Measurements from ENCODE around the gene TNFRSF18.

Gene TNFRSF18

DNA sequence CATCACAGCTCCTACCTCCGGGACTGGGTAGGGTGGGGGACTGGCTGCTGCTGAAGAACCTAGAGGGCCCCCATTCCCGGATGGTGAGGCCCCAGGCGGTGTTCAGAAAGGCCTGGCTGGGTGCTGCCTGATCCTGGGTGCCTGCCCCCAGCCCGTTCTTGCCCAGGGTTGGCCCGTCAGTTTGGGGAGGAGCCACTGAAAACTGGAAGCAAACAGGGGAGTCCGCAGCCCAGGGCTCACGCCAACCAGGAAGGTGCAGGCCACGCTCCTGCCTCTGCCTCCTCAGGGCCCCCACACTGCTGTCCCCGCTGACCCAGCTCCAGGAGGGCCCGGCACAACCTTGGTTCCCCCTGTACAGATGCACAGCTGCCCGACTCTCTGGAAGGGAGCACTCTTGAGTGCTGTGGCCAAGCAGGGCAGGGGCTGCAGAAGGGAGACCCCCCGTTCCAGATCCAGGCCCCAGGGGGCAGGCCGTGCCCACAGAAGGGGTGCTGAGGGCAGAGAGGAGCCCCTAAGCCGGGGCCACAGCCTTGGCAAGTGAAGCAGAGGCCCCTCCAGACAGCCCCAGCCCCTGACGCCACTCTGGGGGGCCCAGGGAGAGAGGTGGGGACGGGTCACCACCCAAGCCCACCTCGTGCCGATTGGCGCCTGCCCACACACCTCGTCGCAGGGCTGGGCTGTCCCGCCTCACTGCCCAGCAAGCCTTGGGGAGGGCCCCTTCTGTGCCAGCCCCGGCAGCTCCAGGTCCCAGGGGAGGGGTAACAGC is 34.6 kb upstream of the TNFRSF18 start:
- DNase-seq (ENCODE audit: extremely low read depth in 1 of 2, low read depth in 1 of 2) = no peak

DNA sequence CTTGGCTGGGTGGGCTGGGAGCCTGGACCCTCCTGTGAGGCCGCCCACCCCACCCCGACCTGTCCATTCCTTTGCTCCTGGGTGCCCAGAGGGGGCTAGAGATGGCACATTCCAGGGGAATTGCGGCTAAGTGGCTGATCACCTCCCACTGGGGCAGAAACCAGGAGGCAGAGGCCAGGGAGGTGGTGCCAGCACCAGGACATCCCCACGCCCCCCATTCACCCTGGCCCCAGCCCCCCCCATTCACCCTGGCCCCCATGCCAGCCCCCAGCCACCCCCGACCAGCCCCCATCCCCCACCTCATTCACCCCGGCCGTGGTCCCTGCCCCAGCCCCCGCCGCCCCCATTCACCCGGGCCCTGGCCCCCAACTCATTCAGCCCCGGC is 33.9 kb upstream of the TNFRSF18 start:
- no peak for DNase-seq (ENCODE audit: extremely low read depth in 1 of 2, low read depth in 1 of 2)

DNA sequence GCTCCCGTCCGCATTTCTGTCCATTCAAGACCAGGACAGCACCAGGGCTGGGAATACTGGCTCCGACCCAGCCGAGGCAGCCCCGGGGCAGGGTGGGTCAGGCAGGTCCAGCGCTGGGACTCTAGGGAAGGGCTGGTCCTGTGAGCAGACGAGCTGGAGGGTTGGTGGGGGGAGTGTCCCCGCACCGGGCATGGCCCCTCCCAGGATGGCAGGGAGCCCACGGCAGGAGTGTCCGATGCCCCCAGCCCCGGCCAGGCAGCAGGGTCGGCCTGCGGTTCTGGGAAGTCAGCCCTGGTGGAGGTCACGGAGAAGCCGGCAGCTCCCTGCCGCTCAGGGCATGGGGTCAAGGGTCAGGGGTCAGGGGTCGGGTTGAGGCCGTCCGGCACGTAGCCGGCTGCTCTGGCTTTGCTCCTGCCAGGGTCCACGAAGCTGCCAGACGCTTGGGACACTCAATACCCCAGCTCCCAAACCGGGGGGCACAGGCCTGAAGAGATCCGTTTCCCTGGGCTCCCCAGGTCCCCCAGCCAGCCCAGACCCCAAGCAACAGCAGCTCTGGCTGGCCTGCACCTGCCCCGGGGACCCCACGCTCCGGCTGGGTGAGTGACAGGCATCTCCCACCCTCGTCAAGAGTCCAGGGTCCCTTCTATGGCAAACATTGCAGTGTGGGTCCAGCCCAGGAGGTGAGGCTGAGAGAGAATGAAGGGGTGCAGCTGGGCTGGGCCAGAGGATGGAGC is 33.4 kb upstream of the TNFRSF18 start:
- DNase-seq (ENCODE audit: extremely low read depth in 1 of 2, low read depth in 1 of 2) = no peak

DNA sequence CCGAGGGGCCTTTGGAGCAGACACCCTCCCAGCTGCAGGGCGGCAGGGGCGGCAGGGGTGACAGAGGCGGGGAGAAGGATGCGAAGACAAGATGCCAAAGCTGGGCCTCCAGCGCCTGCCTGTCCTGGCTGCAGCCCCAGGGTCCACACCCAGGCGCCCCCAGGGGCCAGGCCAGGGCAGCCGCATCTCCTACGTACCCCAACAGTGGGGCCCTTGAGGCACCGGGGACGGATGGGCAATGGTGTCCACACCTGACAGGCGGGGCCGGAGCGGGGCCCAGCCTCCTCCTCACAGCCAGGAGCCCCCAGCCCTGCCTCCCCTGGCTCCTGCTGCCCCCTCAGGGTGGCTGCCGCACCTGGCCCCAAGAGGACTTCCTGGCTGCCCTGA is 32.8 kb upstream of the TNFRSF18 start:
- DNase-seq (ENCODE audit: extremely low read depth in 1 of 2, low read depth in 1 of 2) = no peak

DNA sequence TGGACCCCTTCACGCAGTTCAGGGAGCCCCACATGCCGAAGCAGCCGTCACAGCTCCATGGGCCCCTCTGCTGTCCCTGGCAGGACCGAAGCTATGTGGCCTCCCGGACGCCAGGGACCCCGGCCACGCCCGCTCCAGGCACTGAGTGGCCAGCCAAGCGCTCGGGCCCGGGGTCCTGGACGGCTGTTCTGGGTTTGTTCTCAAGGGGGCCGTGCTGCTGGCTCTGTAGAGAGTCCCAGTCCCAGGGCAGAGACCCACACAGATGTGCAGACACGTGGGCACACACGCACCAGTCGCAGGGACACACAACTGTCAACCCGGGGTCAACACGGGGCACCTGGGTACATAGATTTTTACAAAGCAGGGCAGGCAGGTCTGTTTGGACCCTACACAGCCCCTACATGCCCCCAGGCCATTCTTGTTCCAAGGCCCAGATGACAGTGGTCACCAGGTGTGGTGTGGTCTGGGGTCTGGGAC is 32.3 kb upstream of the TNFRSF18 start:
- no peak for DNase-seq (ENCODE audit: extremely low read depth in 1 of 2, low read depth in 1 of 2)

DNA sequence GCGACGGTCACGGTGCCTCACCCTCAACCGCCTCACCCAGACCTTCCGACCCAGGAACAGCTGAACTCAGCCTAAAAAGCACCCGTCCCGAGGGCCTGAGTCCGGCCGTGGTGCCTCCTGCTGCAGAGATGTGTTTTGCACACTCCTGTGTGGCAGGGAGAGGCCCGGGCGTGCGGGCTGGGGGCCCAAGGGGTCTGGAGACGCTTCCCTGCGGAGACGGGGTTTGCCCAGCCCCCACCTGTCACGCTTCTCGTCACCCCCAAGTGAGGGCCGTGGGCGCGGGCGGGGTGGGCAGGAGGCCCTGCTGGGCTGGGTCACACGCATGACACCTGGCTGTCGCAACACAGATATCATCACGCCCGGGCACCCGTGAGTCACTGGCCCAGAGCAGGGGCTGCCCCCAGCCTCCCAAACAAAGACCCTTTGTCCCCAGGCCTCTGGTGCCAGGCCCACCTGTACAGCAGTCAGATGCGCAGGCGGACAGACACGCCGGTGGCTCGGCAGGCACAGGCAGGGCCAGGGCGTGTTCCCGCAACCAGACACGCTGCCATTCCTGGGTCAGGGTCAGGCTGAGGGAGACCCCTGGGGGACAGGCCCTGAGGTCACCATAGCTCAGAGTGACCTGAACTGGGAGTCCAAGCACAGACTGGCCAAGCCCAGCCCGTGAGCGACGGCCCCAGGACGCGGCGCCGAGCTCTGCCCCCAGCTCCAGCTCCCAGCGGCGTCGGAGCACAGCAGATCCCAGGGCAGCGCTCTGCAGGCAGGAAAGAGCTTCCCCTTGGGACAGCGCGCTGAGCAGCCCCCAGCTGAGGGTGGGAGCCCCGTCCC is 31.7 kb upstream of the TNFRSF18 start:
- DNase-seq (ENCODE audit: extremely low read depth in 1 of 2, low read depth in 1 of 2) = no peak

DNA sequence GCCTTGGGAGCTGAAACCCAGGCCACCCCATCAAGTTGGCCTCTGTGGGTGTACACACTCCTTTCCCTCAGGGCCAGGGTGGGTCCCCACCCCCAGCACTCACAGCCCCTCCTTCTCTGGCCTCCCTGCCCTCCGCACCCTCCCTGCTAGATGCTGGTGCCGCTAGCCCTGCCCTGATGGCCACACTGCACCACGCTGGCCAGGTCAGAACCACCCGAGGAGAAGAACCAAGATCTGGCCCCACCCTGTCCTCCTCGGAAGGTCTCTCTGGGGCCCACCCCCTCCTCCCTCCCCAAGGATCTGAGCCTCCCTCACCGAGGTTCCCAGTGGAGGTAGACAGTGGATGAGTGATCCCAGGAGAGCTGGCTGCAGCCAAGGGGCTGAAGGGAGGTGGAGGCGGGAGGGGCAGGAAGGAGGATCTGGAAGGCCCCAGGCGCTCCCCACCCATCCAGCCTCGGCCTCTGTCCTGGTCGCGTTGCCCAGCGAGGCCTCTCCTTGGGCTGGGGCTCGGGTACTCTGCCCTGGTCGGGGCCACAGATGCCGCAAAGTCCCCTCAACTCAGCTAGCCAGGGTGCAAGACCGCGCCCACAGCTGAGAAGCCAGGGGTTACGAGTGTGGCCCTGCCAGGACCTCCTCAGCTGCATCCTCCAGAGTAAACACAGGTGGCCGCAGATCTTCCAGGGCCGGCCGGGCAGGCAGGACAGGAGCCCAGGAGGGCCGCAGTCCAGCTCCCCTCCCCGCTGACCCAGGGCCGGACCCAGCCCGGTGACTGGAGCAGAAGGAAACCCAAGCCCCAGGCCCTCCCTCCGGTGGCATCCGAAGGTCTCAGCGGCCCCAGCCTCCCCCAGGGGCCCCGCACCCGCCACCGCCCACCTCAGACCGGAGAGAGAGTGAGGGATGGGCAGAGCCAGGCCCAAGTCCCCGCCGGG is 30.8 kb upstream of the TNFRSF18 start:
- no peak for DNase-seq (ENCODE audit: extremely low read depth in 1 of 2, low read depth in 1 of 2)

DNA sequence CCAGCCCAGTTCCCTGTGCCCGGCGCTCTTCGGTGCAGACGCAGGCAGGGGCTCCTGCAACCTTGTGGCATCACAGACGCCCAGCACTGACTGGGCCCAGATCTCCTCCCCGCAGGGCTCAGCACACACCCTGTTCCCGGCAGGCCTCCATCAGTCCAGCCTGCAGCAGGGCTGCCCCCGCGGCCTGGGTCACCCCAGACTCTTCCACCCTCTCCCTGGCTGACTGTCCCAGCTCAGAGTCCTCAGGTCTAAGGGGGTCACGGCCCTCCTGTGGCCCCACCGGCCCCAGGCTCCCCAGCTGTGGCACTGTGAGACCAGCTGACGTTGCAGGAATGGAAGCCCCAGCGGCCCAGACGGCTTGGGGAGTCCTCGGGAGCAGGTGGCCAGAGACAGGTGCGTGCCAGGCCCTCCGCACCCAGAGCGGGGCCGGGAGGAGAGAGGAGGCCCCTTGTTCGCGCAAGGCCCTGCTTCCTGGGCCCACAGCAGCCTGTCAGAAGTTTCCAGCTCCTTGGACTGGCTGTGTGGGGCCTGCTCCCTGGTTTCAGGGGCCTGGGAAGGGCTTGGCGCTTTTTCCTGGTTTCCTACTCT is 29.9 kb upstream of the TNFRSF18 start:
- DNase-seq (ENCODE audit: extremely low read depth in 1 of 2, low read depth in 1 of 2) = no peak

DNA sequence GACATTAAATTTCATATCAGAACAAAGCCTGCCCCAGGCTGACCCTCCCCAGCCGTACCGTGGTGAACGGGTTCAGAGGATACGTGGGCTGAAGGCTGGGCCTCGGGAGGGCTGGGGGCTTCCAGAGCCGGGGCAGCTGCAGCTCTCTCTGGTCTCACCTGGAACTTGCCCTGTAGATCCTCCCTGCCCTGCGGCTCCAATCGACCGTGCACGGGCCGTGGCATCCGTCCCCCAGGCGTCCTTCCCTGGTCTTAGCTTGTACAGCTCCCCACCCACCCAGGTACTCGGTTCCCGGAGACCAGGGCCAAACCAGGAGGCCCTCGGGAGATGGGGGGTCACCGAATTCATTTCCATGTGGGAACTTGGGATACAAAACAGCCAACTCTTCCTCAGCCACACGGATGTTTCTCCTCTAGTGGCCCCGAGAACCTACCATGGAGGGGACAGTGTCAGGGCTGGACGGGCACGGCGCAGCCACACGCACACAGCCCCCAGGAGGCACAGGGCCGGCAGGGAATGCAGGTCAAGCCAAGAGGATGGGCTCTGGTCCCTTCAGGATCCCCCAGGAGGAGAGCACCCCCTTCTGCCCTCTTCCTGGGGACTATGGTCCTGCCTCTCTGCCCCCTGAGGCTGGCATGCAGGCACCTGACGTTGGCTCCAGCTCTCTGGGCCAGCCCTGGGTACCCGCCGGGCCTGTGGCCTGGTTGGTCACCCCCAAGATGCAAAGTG is 28.8 kb upstream of the TNFRSF18 start:
- DNase-seq (ENCODE audit: extremely low read depth in 1 of 2, low read depth in 1 of 2) = no peak

DNA sequence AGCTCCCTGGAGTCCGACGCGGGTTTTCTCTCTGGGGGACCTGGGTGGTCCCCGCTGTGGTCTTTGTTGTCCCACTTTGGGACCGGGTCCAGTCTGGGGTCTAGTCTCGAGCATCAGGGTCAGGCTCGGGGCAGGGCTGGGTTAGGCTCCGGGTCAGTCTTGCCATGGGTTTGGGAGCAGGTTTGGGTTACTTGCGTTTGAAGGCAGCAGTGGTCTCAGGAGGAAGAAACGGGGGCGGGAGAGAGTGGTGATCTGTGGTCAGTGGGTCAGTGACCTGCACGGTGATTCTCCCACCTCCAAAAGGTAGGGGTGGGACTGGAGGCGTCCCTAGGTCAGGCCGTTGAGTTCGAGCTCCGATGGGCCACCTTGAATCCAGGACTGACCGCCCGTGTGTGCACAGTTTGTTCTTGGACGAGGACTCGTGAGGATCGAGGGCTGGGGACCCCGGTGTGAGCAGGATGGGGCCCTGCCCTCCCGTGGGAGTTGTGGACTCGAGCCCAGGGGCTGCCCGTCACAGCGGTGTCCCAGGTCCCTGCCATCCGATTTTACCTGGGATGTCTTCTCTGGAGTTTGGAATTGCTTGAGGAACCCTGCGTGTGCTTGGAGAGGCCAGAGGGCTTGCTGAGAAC is 27.9 kb upstream of the TNFRSF18 start:
- DNase-seq (ENCODE audit: extremely low read depth in 1 of 2, low read depth in 1 of 2) = no peak

DNA sequence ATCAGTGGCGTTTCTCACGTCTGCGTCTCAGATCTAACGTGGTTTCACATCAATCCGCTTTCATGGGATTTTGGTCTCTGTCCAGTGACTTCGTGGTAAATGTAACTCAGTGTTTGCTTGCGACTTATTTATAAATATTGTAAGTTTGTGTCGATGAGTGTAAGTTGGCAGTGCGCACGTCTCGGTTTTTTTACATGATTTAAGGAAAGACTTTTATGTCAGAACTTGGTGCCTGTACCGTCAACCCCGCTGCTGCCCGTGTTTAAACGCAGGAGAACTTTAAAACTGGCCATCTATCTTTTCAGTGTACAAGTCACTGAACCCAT is 27.1 kb upstream of the TNFRSF18 start:
- DNase-seq (ENCODE audit: extremely low read depth in 1 of 2, low read depth in 1 of 2) = no peak

DNA sequence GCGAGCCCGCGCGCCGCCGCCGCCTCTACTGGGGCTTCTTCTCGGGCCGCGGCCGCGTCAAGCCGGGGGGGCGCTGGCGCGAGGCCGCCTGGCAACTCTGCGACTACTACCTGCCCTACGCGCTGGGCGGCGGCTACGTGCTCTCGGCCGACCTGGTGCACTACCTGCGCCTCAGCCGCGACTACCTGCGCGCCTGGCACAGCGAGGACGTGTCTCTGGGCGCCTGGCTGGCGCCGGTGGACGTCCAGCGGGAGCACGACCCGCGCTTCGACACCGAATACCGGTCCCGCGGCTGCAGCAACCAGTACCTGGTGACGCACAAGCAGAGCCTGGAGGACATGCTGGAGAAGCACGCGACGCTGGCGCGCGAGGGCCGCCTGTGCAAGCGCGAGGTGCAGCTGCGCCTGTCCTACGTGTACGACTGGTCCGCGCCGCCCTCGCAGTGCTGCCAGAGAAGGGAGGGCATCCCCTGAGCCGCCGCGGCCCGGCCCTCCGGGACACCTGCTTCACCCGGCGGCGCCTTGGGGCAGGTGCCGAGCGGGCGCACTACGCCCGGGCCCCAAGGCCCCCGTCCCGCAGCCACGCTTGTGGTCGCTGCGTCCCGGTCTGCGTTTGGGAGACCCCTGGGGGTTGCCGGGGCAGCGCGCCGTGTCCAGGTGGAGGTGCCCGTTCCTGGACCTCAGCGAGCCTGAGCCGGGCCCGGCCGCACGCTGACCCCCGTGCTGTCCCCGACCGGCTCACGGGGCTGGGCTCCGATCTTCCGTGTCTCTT is 26.6 kb upstream of the TNFRSF18 start:
- no peak for DNase-seq (ENCODE audit: extremely low read depth in 1 of 2, low read depth in 1 of 2)

DNA sequence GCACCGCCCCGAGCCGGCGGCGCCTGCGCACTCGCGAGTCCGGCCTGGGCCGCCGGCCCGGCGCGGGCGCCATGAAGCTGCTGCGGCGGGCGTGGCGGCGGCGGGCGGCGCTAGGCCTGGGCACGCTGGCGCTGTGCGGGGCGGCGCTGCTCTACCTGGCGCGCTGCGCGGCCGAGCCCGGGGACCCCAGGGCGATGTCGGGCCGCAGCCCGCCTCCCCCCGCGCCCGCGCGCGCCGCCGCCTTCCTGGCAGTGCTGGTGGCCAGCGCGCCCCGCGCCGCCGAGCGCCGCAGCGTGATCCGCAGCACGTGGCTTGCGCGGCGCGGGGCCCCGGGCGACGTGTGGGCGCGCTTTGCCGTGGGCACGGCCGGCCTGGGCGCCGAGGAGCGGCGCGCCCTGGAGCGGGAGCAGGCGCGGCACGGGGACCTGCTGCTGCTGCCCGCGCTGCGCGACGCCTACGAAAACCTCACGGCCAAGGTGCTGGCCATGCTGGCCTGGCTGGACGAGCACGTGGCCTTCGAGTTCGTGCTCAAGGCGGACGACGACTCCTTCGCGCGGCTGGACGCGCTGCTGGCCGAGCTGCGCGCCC is 25.9 kb upstream of the TNFRSF18 start, which contains the start of gene B3GALT6:
B3GALT6 (plus strand) TSS at position 30 of the 588 bp plus-strand sequence; CDS start at position 72, 42 bp downstream.
- DNase-seq (ENCODE audit: extremely low read depth in 1 of 2, low read depth in 1 of 2) = no peak

DNA sequence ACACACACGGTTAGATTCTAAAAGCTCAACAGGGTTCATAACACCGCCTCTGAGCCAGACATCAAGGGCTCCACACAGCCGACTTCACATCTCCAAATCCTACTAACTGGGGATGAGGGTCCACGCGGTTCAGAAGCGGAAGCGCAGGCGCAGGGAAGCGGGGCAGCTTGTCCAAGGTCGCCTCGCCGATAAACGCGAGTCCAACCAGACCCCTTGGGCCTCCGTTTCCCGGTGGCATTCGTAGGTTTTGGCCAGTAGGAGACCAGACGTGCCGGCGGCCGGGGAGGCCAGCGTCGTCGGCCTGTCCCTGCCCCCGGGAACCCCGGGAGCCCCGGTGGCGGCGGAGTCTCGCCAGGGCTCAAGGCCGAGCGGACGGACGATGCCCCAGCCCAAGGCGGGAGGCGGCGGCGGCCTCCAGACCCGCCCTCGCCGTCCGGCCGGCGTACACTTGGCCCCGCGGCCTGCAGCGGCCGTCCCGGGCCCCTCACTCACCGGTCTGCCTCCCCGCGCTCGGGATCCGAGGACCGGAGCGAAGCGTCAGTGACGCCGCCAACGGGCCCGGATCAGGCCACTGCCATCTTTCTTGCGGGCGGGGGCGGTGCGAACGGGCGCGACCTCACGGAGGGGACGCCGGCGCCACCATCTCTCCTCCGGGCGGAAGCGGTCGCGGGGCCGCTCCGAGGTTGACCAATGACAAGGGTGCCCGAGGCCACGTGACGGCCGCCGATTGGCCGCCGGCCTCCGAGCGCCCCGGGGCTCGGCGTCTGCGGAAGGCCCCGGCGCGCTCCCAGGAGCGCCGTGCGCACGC is 25.2 kb upstream of the TNFRSF18 start, which contains the start of gene SDF4:
SDF4 (minus strand) TSS at position 602 of the 808 bp plus-strand sequence. CDS start 3,229 bp downstream, outside the sequence.
- DNase-seq (ENCODE audit: extremely low read depth in 1 of 2, low read depth in 1 of 2) = peak; percentile 89 to 96

DNA sequence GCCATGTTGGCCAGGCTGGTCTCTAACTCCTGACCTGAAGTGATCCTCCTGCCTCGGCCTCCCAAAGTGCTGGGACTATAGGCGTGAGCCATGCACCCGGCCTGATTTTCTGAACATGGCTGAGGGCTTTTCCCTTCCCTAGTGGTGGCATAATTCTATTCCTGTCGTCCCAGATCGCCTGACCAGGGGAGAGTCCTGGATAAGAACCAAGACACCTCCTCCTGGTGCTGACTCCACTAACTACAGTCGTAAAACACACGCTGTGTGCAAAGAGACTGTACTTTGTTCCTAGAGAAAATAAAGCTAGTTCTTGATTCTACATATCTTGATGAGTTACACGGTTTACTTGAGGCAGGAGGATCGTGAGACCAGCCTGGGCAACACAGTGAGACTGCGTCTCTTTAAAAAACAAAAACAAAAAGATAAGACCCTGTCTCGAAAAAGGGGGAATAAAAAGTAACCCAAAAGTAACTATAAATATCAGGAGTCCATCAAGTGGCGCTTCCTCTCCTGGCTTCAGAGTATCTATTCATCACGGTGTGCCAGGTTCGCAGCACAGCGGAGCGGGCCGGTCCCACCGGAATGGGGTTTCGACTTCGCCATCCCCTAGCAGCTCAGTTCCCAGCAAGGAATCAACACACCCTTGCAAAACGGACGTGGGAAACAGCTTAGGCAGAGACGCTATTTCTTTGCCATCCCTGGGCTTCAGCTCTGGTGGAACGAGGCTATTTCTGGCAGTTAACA is 24.4 kb upstream of the TNFRSF18 start:
- no peak for DNase-seq (ENCODE audit: extremely low read depth in 1 of 2, low read depth in 1 of 2)

DNA sequence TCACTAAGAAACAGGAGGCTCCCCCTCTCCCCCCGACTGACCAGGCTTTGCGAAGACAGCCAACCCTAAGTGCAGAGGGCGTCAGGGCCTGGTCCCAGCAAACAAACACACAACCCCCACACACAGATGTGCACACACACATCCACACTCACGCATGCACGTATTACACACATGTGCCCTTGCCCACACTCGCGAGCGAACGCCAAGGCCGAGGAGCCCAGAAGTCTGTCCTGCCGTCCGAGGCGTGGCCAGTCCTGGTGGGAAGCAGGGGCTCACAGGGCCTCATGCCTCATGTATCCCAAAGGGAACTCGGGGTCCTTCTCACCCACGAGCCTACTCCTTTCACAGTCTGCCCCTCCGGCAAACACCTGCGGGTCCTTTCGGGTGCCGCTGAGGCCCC is 23.4 kb upstream of the TNFRSF18 start:
- DNase-seq (ENCODE audit: extremely low read depth in 1 of 2, low read depth in 1 of 2) = no peak
